GM23338 (cell line): ENCODE data around the gene SND1. TPM values are rescaled to one million over a fixed set of nuclear protein-coding genes. Genes with fewer than 3 reads are reported as not detected.

Source experiments
- ATAC-seq: fragments of 200-7000 bp; cut with Tn5 transposase; 3 replicates; pipeline ENCODE4 v1.9.1; 2020
- DNase-seq: peaks from one replicate; pipeline ENCODE4 v3.0.0-alpha.2; 2015; ENCODE audit warnings: low spot score
- H2AFZ ChIP-seq: fragments of 200-600 bp; sonication (generic); 2 replicates; pipeline ENCODE4 v1.8.0; 2016; ENCODE audit warnings: antibody characterized with exemption, mild to moderate bottlenecking, moderate library complexity
- H3F3A ChIP-seq: fragments of 200-600 bp; sonication (generic); replicated peaks from 2 replicates; pipeline ENCODE4 v1.8.0; 2017; ENCODE audit warnings: antibody characterized with exemption, mixed run types, low read depth
- H3K27ac ChIP-seq: fragments of 200-600 bp; sonication (generic); 2 replicates; pipeline ENCODE4 v1.6.1; 2016; ENCODE audit warnings: low read depth
- H3K27me3 ChIP-seq: fragments of 200-600 bp; sonication (generic); 2 replicates; pipeline ENCODE4 v1.8.0; 2016; ENCODE audit warnings: mild to moderate bottlenecking, mixed run types, moderate library complexity; ENCODE audit not compliant: insufficient read depth
- H3K36me3 ChIP-seq: fragments of 200-600 bp; sonication (generic); 2 replicates; pipeline ENCODE4 v1.8.0; 2016; ENCODE audit warnings: mild to moderate bottlenecking; ENCODE audit not compliant: insufficient read depth
- H3K4me1 ChIP-seq: fragments of 200-600 bp; sonication (generic); 2 replicates; pipeline ENCODE4 v1.8.0; 2016; ENCODE audit warnings: mild to moderate bottlenecking, moderate library complexity; ENCODE audit not compliant: insufficient read depth
- H3K4me2 ChIP-seq: fragments of 200-600 bp; sonication (generic); 2 replicates; pipeline ENCODE4 v1.7.1; 2017; ENCODE audit warnings: mixed run types
- H3K4me3 ChIP-seq: fragments of 200-600 bp; sonication (generic); 2 replicates; pipeline ENCODE4 v1.6.1; 2016; ENCODE audit warnings: mixed run types
- H3K79me2 ChIP-seq: fragments of 200-600 bp; sonication (generic); replicated peaks from 2 replicates; pipeline ENCODE4 v1.8.0; 2017; ENCODE audit warnings: mild to moderate bottlenecking; ENCODE audit not compliant: insufficient read depth
- H3K9me2 ChIP-seq: fragments of 200-600 bp; sonication (generic); 2 replicates; pipeline ENCODE4 v1.8.0; 2017; ENCODE audit not compliant: insufficient read depth
- H4K20me1 ChIP-seq: fragments of 200-600 bp; sonication (generic); replicated peaks from 2 replicates; pipeline ENCODE4 v1.8.0; 2017; ENCODE audit warnings: mild to moderate bottlenecking; ENCODE audit not compliant: insufficient read depth
- H3K27ac Mint-ChIP-seq: 2 replicates; pipeline ENCODE4 v1.8.0; 2020; ENCODE audit warnings: inconsistent platforms, mild to moderate bottlenecking, moderate library complexity, mixed read lengths
- H3K27me3 Mint-ChIP-seq: 3 replicates; pipeline ENCODE4 v1.8.0; 2022; ENCODE audit warnings: low read depth, mild to moderate bottlenecking, moderate library complexity, mixed read lengths, inconsistent platforms; ENCODE audit not compliant: insufficient read depth, poor library complexity
- H3K36me3 Mint-ChIP-seq: 3 replicates; pipeline ENCODE4 v1.8.0; 2021; ENCODE audit warnings: low read depth, mild to moderate bottlenecking, inconsistent platforms, moderate library complexity, mixed read lengths
- H3K4me1 Mint-ChIP-seq: 3 replicates; pipeline ENCODE4 v1.8.0; 2020; ENCODE audit warnings: mild to moderate bottlenecking, inconsistent platforms, mixed read lengths
- H3K4me3 Mint-ChIP-seq: 3 replicates; pipeline ENCODE4 v1.8.0; 2021; ENCODE audit warnings: moderate library complexity, mild to moderate bottlenecking, inconsistent platforms, mixed read lengths
- H3K9me3 Mint-ChIP-seq: 3 replicates; pipeline ENCODE4 v1.8.0; 2020; ENCODE audit warnings: moderate library complexity, mild to moderate bottlenecking, inconsistent platforms, mixed read lengths
- EZH2phosphoT487 ChIP-seq: fragments of 200-600 bp; sonication (generic); IDR thresholded peaks from one replicate; pipeline ENCODE4 v1.8.1; 2018; ENCODE audit warnings: antibody characterized with exemption; ENCODE audit not compliant: unreplicated experiment
- JUNB ChIP-seq: IDR thresholded peaks from one replicate; pipeline ENCODE4 v1.6.1; 2016; ENCODE audit warnings: antibody characterized with exemption; ENCODE audit not compliant: unreplicated experiment
- NANOG ChIP-seq: IDR thresholded peaks from 2 replicates; pipeline ENCODE4 v1.6.1; 2016; ENCODE audit warnings: antibody characterized with exemption, borderline replicate concordance
- STAT1 ChIP-seq: IDR thresholded peaks from one replicate; pipeline ENCODE4 v1.6.1; 2016; ENCODE audit warnings: antibody characterized with exemption; ENCODE audit not compliant: unreplicated experiment
- ZNF114 ChIP-seq: fragments of 250-450 bp; sonication (Bioruptor Pico); IDR thresholded peaks from 2 replicates; pipeline ENCODE4 v1.5.0; 2020; ENCODE audit warnings: mild to moderate bottlenecking, moderate library complexity
- ZNF331 ChIP-seq: fragments of 250-450 bp; sonication (Bioruptor Pico); IDR thresholded peaks from 2 replicates; pipeline ENCODE4 v1.5.0; 2020; ENCODE audit warnings: low read depth, mild to moderate bottlenecking, moderate library complexity
- polyA plus RNA-seq: library from polyadenylated mRNA; unstranded; fragments of >200 nt; fragmentation: Nextera tagmentation; extraction: Ambion mirVana; gene quantifications from 2 replicates; pipeline ENCODE4 v1.2.1, GENCODE V29; 2016
- total RNA-seq: library from RNA; depleted of rRNA; stranded (reverse); fragments of >200 nt; shearing (Covaris generic); gene quantifications from 2 replicates; pipeline ENCODE4 v1.2.3, GENCODE V29; 2014
- TF ChIP-seq, protein P1 (sequence below): fragments of 250-450 bp; sonication (Bioruptor Pico); IDR thresholded peaks from 2 replicates; pipeline ENCODE4 v1.5.0; 2020; ENCODE audit warnings: mild to moderate bottlenecking, moderate library complexity
- TF ChIP-seq, protein P2 (sequence below), 2 experiments: fragments of 200-600 bp in 1 of 2; sonication (generic) in 1 of 2; conservative IDR thresholded peaks; 2 replicates each; pipeline versions ENCODE4 v1.5.1 to v1.6.1; 2016 to 2017; ENCODE audit warnings: antibody characterized with exemption in 2 of 2, low read depth in 2 of 2, mild to moderate bottlenecking in 2 of 2, moderate library complexity in 1 of 2

SND1 gene
- total and polyA plus RNA-seq, 2 experiments from 2014 or later, result 107 to 254 TPM

DNA sequence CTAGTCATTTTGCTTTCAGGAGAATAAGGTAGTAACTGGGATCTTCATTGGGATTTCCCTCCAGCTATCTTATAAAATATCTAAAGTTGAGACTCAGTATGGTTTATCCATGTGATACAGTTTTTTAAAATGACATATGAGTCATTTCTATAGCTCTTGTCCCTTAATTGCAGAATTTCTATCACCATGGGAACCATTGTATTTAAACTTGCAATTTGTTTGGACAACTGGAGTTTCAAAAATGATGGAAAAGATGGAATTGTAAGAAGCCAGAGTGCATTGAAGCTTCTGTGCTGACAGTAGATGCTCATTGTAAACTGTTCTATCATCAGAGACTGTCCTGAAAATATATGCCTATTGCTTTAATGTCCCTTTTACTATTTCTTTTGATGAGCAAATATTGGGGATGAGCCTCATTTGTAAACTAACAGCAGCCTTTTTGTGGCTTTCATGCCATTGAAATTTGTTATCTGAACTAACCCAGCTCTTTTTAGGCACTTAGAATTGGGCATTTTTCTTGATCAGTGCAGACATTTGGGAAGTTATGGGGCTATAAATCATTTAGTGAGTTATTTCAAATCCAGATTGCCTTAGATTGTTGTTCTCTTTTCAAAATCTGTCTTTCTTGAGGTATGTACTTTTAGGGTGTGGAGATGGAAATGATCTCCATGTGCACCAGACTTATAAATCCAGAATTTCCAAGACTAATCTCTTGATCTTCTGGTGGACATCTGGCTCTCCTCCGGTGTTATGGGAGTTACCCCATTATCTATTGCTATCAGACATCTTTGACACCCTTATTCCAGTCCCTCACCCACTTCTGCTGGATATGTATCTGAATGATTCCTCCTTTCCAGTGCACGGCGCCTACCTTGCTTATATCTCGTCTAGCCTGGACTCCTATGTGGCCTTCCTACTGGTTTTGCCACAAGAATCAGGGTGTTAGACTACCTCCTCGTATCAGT, 159.0 kb downstream of the SND1 start (continued):
- no peak for TF ChIP-seq ZNF331 (CRISPR knock-in tag)
- TF ChIP-seq STAT1, result no peak
- TF ChIP-seq, protein P1, sequence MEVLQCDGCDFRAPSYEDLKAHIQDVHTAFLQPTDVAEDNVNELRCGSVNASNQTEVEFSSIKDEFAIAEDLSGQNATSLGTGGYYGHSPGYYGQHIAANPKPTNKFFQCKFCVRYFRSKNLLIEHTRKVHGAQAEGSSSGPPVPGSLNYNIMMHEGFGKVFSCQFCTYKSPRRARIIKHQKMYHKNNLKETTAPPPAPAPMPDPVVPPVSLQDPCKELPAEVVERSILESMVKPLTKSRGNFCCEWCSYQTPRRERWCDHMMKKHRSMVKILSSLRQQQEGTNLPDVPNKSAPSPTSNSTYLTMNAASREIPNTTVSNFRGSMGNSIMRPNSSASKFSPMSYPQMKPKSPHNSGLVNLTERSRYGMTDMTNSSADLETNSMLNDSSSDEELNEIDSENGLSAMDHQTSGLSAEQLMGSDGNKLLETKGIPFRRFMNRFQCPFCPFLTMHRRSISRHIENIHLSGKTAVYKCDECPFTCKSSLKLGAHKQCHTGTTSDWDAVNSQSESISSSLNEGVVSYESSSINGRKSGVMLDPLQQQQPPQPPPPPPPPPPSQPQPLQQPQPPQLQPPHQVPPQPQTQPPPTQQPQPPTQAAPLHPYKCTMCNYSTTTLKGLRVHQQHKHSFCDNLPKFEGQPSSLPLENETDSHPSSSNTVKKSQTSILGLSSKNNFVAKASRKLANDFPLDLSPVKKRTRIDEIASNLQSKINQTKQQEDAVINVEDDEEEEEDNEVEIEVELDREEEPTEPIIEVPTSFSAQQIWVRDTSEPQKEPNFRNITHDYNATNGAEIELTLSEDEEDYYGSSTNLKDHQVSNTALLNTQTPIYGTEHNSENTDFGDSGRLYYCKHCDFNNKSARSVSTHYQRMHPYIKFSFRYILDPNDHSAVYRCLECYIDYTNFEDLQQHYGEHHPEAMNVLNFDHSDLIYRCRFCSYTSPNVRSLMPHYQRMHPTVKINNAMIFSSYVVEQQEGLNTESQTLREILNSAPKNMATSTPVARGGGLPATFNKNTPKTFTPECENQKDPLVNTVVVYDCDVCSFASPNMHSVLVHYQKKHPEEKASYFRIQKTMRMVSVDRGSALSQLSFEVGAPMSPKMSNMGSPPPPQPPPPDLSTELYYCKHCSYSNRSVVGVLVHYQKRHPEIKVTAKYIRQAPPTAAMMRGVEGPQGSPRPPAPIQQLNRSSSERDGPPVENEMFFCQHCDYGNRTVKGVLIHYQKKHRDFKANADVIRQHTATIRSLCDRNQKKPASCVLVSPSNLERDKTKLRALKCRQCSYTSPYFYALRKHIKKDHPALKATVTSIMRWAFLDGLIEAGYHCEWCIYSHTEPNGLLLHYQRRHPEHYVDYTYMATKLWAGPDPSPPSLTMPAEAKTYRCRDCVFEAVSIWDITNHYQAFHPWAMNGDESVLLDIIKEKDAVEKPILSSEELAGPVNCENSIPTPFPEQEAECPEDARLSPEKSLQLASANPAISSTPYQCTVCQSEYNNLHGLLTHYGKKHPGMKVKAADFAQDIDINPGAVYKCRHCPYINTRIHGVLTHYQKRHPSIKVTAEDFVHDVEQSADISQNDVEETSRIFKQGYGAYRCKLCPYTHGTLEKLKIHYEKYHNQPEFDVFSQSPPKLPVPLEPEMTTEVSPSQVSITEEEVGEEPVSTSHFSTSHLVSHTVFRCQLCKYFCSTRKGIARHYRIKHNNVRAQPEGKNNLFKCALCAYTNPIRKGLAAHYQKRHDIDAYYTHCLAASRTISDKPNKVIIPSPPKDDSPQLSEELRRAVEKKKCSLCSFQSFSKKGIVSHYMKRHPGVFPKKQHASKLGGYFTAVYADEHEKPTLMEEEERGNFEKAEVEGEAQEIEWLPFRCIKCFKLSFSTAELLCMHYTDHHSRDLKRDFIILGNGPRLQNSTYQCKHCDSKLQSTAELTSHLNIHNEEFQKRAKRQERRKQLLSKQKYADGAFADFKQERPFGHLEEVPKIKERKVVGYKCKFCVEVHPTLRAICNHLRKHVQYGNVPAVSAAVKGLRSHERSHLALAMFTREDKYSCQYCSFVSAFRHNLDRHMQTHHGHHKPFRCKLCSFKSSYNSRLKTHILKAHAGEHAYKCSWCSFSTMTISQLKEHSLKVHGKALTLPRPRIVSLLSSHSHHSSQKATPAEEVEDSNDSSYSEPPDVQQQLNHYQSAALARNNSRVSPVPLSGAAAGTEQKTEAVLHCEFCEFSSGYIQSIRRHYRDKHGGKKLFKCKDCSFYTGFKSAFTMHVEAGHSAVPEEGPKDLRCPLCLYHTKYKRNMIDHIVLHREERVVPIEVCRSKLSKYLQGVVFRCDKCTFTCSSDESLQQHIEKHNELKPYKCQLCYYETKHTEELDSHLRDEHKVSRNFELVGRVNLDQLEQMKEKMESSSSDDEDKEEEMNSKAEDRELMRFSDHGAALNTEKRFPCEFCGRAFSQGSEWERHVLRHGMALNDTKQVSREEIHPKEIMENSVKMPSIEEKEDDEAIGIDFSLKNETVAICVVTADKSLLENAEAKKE (CRISPR knock-in tag), result no peak

DNA sequence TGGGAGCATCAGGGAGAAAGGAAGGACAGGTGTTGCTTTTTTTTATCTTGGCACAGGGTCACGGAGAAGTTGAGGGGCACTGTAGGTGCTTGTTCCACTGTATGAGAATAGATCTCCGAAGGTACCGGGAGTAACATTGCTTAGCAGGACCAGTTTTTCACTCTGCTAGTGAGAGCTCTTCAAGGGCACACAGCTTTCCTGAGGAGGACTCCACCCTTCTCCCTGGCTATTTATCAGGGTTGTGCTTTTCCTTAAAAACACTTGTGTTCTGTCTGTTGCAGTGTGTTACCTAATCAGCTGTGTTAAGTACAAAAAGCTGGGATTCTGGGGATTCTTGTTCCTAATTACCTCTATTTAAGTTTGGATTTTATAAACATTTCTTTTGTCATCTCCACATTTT, 160.5 kb downstream of the SND1 start:
- Mint-ChIP-seq H3K9me3 (no peaks in the 10 kb centered on the region), H3K27me3 (peaks cover 6% of the 10 kb centered on the region), H3K36me3 (no peaks in the 10 kb centered on the region), H3K27ac (no peak overlapping the region), H3K4me1 (peaks cover 82% of the 10 kb centered on the region), H3K4me3 (no peak overlapping the region)
- H4K20me1 ChIP-seq, result peaks cover 43% of the 10 kb centered on the region
- H3K9me2 ChIP-seq, result no peaks in the 10 kb centered on the region
- H3K27ac ChIP-seq, result peak overlapping the region; percentile 46; the same call in 1 of the 2 replicates
- H3K4me3 ChIP-seq, result no peak overlapping the region
- no peak overlapping the region for H2AFZ ChIP-seq
- H3K79me2 ChIP-seq, result peaks cover 95% of the 10 kb centered on the region
- H3F3A ChIP-seq, result no peaks in the 10 kb centered on the region
- no peaks in the 10 kb centered on the region for H3K27me3 ChIP-seq
- peak overlapping the region; percentile 41 for H3K4me2 ChIP-seq
- DNase-seq (peak; percentile 17), ATAC-seq (peak; percentile 44)
- peaks cover 86% of the 10 kb centered on the region for H3K4me1 ChIP-seq
- H3K36me3 ChIP-seq, result no peaks in the 10 kb centered on the region
- TF ChIP-seq EZH2phosphoT487 (no peak), STAT1 (no peak), ZNF114 (CRISPR knock-in tag) (no peak), JUNB (no peak), NANOG (no peak)
- TF ChIP-seq, protein P2, sequence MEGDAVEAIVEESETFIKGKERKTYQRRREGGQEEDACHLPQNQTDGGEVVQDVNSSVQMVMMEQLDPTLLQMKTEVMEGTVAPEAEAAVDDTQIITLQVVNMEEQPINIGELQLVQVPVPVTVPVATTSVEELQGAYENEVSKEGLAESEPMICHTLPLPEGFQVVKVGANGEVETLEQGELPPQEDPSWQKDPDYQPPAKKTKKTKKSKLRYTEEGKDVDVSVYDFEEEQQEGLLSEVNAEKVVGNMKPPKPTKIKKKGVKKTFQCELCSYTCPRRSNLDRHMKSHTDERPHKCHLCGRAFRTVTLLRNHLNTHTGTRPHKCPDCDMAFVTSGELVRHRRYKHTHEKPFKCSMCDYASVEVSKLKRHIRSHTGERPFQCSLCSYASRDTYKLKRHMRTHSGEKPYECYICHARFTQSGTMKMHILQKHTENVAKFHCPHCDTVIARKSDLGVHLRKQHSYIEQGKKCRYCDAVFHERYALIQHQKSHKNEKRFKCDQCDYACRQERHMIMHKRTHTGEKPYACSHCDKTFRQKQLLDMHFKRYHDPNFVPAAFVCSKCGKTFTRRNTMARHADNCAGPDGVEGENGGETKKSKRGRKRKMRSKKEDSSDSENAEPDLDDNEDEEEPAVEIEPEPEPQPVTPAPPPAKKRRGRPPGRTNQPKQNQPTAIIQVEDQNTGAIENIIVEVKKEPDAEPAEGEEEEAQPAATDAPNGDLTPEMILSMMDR (conservative IDR thresholded peaks at IDR 0.05; ENCODE audit: low read depth in 2 of 2), result no peak
